Activated CD4-positive, alpha-beta T cell treated with anti-CD3 and anti-CD28 coated beads, Interleukin-2, amount 10 ng/mL, durations not matched to agents 24 days and 14 days (primary cell): Measurements from ENCODE around the gene PRKD3. TPM values are rescaled to one million over a fixed set of nuclear protein-coding genes. Genes with fewer than 3 reads are reported as not detected.
"Not testable (repeated sequence)": the region's sequence is repeated elsewhere in the genome, so short reads cannot be mapped to it uniquely, and the experiment has no call there.

Source experiments
- DNase-seq: peaks from one replicate; pipeline ENCODE4 v3.0.0; 2022
- H3K27ac Mint-ChIP-seq: one replicate; pipeline ENCODE4 v1.8.0; 2022; ENCODE audit warnings: mild to moderate bottlenecking, mixed read lengths
- H3K27me3 Mint-ChIP-seq: one replicate; pipeline ENCODE4 v1.8.0; 2022; ENCODE audit warnings: mixed read lengths
- H3K36me3 Mint-ChIP-seq: one replicate; pipeline ENCODE4 v1.8.0; 2022; ENCODE audit warnings: low read depth, mild to moderate bottlenecking, mixed read lengths
- H3K4me1 Mint-ChIP-seq: one replicate; pipeline ENCODE4 v1.8.0; 2021; ENCODE audit warnings: mixed read lengths
- H3K4me3 Mint-ChIP-seq: one replicate; pipeline ENCODE4 v1.8.0; 2022; ENCODE audit warnings: mild to moderate bottlenecking, moderate library complexity, mixed read lengths
- H3K9me3 Mint-ChIP-seq: one replicate; pipeline ENCODE4 v1.8.0; 2021; ENCODE audit warnings: mixed read lengths
- intact Hi-C: fragments of 100-400 bp; cut with micrococcal nuclease; formaldehyde crosslinking; loops from one replicate; pipeline ENCODE4 v1.15.1; 2023
- total RNA-seq: library from RNA; stranded (reverse); gene quantifications from 2 replicates; pipeline ENCODE4 v1.2.3, GENCODE V29; 2022

PRKD3 gene
- total RNA-seq, 1 donor from 2014 or later: 21.9 TPM

DNA sequence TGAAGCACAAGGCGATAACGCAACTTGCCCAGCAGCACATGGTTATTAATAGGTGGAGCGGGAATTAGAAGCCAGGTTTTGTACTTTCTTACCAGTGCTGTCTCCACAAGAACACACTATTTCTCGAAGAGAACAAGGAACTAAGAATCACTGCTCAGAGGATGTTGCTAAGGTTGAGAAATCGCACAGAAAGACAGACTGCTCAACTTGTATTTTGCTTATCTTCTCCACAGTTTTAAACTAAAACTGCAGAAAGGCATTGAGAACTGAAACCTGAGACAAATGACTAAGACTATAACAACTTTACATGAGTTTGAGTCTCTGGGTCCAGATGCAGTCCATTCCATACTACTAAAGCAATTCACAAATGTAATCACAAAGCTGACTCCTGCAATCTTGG is 6.2 kb downstream of the PRKD3 start:
- intact Hi-C loops: no loop called here
- H3K4me1 Mint-ChIP-seq: peaks cover 26% of the 10 kb centered on the region

GRCh38 chr2:37317746-37318145 is 6.9 kb downstream of the PRKD3 start:
- Mint-ChIP-seq H3K27ac (no peak overlapping the region), H3K4me1 (peaks cover 22% of the 10 kb centered on the region), H3K4me3 (no peak overlapping the region), H3K36me3 (peaks cover 23% of the 10 kb centered on the region), H3K9me3 (no peaks in the 10 kb centered on the region), H3K27me3 (peaks cover 9% of the 10 kb centered on the region)
- intact Hi-C loops: no loop called here
- no peak for DNase-seq

More for the DNA sequence above, 6.2 kb downstream of the PRKD3 start:
- Mint-ChIP-seq H3K27ac (no peak overlapping the region), H3K27me3 (peaks cover 12% of the 10 kb centered on the region), H3K4me3 (no peak overlapping the region), H3K36me3 (peaks cover 25% of the 10 kb centered on the region), H3K9me3 (no peaks in the 10 kb centered on the region)
- no peak for DNase-seq

GRCh38 chr2:37316181-37316580 is 8.5 kb downstream of the PRKD3 start:
- Mint-ChIP-seq H3K27ac (no peak overlapping the region), H3K9me3 (no peaks in the 10 kb centered on the region), H3K36me3 (peaks cover 19% of the 10 kb centered on the region), H3K4me3 (no peak overlapping the region), H3K4me1 (peaks cover 15% of the 10 kb centered on the region), H3K27me3 (peaks cover 5% of the 10 kb centered on the region)
- no peak for DNase-seq
- intact Hi-C loops: no loop called here

GRCh38 chr2:37315364-37315763 is 9.3 kb downstream of the PRKD3 start:
- no peaks in the 10 kb centered on the region for H3K9me3 Mint-ChIP-seq
- intact Hi-C loops: no loop called here
- H3K4me3 Mint-ChIP-seq: no peak overlapping the region
- H3K27me3 Mint-ChIP-seq: peaks cover 5% of the 10 kb centered on the region
- H3K27ac Mint-ChIP-seq: no peak overlapping the region
- peaks cover 24% of the 10 kb centered on the region for H3K36me3 Mint-ChIP-seq
- H3K4me1 Mint-ChIP-seq: peaks cover 18% of the 10 kb centered on the region
- no peak for DNase-seq

DNA sequence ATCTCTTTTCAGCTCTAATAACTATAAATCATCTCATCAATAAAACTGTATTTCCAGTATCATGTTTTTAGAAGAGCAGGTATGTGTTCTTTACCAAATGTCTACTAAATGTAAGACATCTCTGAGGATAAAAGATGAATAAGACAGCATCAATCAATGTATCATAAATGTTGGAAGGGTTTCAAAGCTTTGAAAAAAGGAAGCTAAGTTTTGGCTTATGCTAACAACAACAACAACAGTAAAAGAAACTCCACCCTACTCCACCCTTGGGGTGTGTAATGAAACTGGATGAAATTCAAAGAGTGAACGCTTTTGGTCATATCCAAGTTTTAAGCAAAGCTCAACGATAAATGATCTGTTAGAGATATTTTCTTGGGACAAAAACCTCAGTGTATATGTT is 17.1 kb downstream of the PRKD3 start:
- Mint-ChIP-seq H3K27me3 (no peaks in the 10 kb centered on the region), H3K4me1 (peaks cover 4% of the 10 kb centered on the region), H3K9me3 (no peaks in the 10 kb centered on the region), H3K27ac (no peak overlapping the region), H3K4me3 (no peak overlapping the region), H3K36me3 (peaks cover 5% of the 10 kb centered on the region)
- intact Hi-C loops: no loop called here
- DNase-seq: no peak

DNA sequence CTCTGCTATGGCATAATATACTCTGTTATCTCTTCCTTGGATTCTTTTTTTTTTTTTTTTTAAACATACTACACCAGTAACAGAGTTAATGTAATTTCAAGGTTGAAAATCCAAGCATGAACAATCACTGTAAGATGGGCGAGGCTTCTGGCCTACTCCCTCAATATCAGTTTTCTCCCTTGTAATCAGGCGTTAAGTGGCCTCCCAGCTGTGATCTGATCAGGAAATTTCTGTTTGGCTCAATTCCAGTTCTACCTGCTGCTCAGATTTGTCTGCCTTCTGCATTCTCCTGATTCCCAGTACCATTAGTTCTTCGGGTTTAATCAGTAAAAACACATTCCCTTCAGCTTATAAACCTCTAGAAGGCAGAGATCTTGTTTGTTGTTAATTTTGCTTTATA is 18.6 kb downstream of the PRKD3 start:
- Mint-ChIP-seq H3K36me3 (peaks cover 3% of the 10 kb centered on the region), H3K9me3 (no peaks in the 10 kb centered on the region), H3K4me3 (no peak overlapping the region), H3K4me1 (peaks cover 3% of the 10 kb centered on the region), H3K27ac (no peak overlapping the region), H3K27me3 (no peaks in the 10 kb centered on the region)
- intact Hi-C loops: no loop called here
- DNase-seq: no peak

GRCh38 chr2:37302701-37303252 is 21.9 kb downstream of the PRKD3 start:
- Mint-ChIP-seq H3K27ac (no peak overlapping the region), H3K4me3 (no peak overlapping the region), H3K9me3 (peaks cover 7% of the 10 kb centered on the region), H3K4me1 (peaks cover 1% of the 10 kb centered on the region), H3K36me3 (no peaks in the 10 kb centered on the region), H3K27me3 (no peaks in the 10 kb centered on the region)
- intact Hi-C loops: no loop called here
- DNase-seq: no peak

DNA sequence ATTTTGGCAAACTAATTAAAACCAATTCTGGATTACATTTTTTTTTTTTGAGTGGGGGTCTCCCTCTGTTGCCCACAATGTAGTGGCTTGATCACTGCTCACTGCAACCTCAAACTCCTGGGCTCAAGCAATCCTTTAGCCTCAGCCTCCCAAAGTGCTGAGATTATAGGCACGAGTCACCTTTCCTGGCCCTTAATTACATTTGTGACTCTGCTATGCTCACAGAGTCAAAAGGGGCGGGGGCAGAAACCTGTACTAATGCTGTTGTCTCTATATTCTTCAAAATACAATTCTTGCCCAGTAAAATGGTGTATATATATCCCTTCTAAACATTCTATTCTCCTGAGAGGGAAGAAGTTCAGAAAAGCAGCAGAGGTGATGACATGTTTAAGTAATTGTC is 23.2 kb downstream of the PRKD3 start:
- H3K4me3 Mint-ChIP-seq: no peak overlapping the region
- no peak overlapping the region for H3K27ac Mint-ChIP-seq
- H3K36me3 Mint-ChIP-seq: no peaks in the 10 kb centered on the region
- H3K27me3 Mint-ChIP-seq: no peaks in the 10 kb centered on the region
- no peak for DNase-seq
- peaks cover 7% of the 10 kb centered on the region for H3K9me3 Mint-ChIP-seq
- H3K4me1 Mint-ChIP-seq: peaks cover 1% of the 10 kb centered on the region
- intact Hi-C loops: no loop called here

- intact Hi-C loops: no loop called here
- Mint-ChIP-seq H3K27me3 (no peaks in the 10 kb centered on the region), H3K9me3 (peaks cover 7% of the 10 kb centered on the region), H3K36me3 (no peaks in the 10 kb centered on the region), H3K4me1 (peaks cover 1% of the 10 kb centered on the region), H3K27ac (no peak overlapping the region), H3K4me3 (no peak overlapping the region)
- DNase-seq: no peak
These were observed 24.1 kb downstream of the PRKD3 start for GRCh38 chr2:37300578-37300977.

DNA sequence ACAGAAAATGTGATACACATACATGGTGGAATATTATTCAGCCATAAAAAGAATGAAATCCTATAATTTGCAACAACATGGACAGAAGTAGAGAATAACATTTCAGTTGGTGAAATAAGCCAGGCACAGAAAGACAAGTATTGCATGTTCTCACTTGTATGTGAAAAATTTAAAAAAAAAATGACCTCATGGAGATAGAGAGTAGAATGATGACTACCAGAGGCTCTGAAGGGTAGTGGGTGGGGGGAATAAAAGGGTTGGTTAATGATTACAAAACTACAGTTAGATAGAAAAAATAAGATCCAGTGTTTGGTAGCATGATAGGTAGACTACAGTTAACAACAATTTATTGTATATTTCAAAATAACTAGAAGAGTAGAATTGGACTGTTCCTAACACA is 24.5 kb downstream of the PRKD3 start:
- no peak for DNase-seq
- H3K27ac Mint-ChIP-seq: no peak overlapping the region
- peaks cover 1% of the 10 kb centered on the region for H3K4me1 Mint-ChIP-seq
- no peaks in the 10 kb centered on the region for H3K36me3 Mint-ChIP-seq
- no peaks in the 10 kb centered on the region for H3K27me3 Mint-ChIP-seq
- H3K4me3 Mint-ChIP-seq: no peak overlapping the region
- peaks cover 7% of the 10 kb centered on the region for H3K9me3 Mint-ChIP-seq
- intact Hi-C loops: no loop called here

- intact Hi-C loops: no loop called here
- Mint-ChIP-seq H3K27ac (no peak overlapping the region), H3K36me3 (no peaks in the 10 kb centered on the region), H3K27me3 (no peaks in the 10 kb centered on the region), H3K4me3 (no peak overlapping the region), H3K9me3 (peaks cover 7% of the 10 kb centered on the region), H3K4me1 (peaks cover 1% of the 10 kb centered on the region)
- DNase-seq: no peak
These were observed 27.0 kb downstream of the PRKD3 start for GRCh38 chr2:37297632-37298031.

DNA sequence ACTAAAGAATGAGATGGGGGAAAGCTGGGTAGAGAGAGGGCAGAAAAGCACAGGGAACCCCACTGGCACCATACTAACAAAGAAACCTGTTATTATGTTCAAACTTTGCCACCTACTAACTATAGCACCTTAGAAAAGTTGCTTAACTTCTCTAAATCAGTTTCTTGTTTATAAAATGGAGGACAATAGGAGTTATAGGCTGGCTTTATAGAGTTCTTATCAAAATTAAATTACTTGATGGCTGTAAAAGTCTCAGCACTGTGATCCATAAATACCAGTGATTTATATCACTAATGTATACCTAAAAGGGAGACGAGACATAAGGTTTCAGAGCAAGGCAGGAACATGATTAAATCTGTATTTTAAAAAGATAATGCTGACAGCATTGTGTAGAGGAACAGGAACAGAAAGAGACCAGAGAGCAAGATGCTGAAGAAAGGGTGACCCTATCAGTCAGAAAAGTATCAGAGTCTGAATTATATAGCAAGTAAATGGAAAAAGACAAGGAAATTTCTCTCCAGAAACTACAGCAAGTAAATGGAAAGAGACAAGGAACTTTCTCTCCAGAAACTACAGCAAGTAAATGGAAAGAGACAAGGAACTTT is 29.1 kb downstream of the PRKD3 start:
- Mint-ChIP-seq H3K4me1 (no peaks in the 10 kb centered on the region), H3K36me3 (peaks cover 10% of the 10 kb centered on the region), H3K9me3 (peaks cover 7% of the 10 kb centered on the region), H3K27me3 (no peaks in the 10 kb centered on the region), H3K4me3 (no peak overlapping the region), H3K27ac (no peak overlapping the region)
- DNase-seq: no peak
- intact Hi-C loops: no loop called here

DNA sequence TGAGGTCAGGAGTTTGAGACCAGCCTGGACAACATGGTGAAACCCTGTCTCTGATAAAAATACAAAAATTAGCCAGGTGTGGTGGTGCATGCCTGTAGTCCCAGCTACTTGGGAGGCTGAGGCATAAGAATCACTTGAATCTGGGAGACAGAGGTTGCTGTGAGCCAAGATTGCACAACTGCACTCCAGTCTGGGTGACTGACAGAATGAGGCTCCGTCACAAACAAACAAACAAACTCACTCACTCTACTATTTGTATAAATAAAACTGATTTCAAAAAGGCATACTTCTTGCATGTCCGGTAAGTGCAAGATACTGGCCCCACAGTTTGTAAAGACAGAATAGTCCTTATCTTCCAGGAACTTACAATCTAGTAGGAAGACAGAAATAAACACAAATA is 29.8 kb downstream of the PRKD3 start:
- H3K9me3 Mint-ChIP-seq, intact Hi-C loops, H3K4me3 Mint-ChIP-seq, H3K4me1 Mint-ChIP-seq, H3K27ac Mint-ChIP-seq, DNase-seq, H3K27me3 Mint-ChIP-seq: not testable (repeated sequence)
- H3K36me3 Mint-ChIP-seq: peaks cover 10% of the 10 kb centered on the region

DNA sequence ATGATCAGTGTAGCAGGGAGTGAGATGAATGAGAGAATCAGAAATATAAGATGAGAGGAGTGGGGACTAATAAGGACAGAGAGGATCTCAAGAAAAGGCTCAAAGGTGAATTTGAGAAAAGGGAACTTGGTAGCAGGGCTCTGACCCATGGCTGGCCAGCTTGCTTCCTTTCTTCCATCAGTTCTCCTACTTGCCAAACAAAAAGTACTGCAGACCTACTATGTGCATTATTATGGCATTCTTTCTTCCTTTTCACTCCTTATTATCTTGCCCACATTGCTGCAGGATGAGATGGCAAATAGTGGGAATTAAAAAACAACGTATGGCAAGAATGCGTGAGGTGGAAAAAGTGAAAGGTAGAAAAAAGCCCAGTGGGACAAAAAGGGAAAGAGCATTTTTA is 33.0 kb downstream of the PRKD3 start:
- H3K27ac Mint-ChIP-seq: no peak overlapping the region
- DNase-seq: no peak
- H3K9me3 Mint-ChIP-seq: no peaks in the 10 kb centered on the region
- intact Hi-C loops: no loop called here
- no peak overlapping the region for H3K4me3 Mint-ChIP-seq
- H3K36me3 Mint-ChIP-seq: peaks cover 19% of the 10 kb centered on the region
- H3K4me1 Mint-ChIP-seq: peaks cover 3% of the 10 kb centered on the region
- no peaks in the 10 kb centered on the region for H3K27me3 Mint-ChIP-seq

GRCh38 chr2:37287966-37288365 is 36.7 kb downstream of the PRKD3 start:
- Mint-ChIP-seq H3K4me3 (no peak overlapping the region), H3K4me1 (peaks cover 3% of the 10 kb centered on the region), H3K27me3 (no peaks in the 10 kb centered on the region), H3K9me3 (no peaks in the 10 kb centered on the region), H3K27ac (no peak overlapping the region), H3K36me3 (peaks cover 22% of the 10 kb centered on the region)
- DNase-seq: no peak
- intact Hi-C loops: no loop called here
